Measurements from ENCODE around the gene KMT2B. TPM values are rescaled to one million over a fixed set of nuclear protein-coding genes. Genes with fewer than 3 reads are reported as not detected.
"Not testable (repeated sequence)": the region's sequence is repeated elsewhere in the genome, so short reads cannot be mapped to it uniquely, and the experiment has no call there.

Gene KMT2B
- total RNA-seq, 2 experiments from 2014 or later: 62.0 to 65.8 TPM

DNA sequence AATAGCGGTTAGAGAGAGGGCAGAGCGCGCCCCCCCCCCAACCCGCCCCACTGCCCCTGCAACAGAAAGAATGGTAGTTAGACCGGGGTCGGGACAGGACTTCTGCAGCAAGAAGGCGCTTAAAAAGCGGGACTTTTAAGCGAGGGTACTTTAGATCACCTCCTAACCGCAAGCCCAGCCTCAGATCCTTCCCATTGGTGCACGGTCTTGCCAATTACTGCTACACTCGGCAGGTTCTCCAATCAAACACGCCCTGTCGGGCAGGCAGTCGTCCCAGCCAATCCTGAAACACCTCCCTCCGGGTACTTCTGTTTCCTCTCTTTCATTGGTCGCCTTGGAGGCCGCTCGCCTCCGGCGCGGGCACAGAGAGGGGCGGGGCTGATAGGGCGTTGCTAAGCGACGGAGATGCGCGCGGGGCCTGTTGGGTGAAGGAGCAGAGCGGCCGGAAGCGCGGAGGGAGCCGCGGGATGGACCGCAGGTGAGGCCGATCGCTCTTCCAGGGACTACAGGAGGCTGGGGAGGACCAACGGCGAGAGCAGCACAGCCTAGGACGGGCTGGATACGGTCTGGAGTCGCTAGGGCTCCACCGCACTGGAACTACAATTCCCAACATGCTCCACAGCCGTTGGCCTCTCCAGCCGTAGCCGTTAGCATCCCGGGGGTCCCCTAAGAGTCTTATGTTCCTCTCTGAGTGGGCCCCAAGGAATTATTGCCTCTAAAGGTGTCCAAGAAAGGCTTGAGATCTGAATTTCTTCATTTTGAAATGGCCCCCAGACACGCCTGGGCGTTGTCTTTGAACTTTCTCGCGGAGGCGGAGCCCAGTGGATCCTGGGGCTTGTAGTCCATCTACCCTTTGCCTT lies 40.2 kb downstream of the KMT2B start, which contains the start of gene PROSER3:
Gene PROSER3, plus strand, starts transcription at position 428 of the 860 bp plus-strand sequence. Its CDS starts 40 bp downstream, at position 468.
- Mint-ChIP-seq H3K4me1 (ENCODE audit: low read depth) (peaks cover 20% of the 10 kb centered on the region), H3K27me3 (ENCODE audit: low read depth) (peaks cover 8% of the 10 kb centered on the region), H3K4me3 (peak within 1 kb of the TSS; percentile 90), H3K9me3 (no peaks in the 10 kb centered on the region), H3K36me3 (ENCODE audit: low read depth) (peaks cover 27% of the 10 kb centered on the region), H3K27ac (peak within 1 kb of the TSS; percentile 92)
- intact Hi-C loops (cut with micrococcal nuclease): loop anchor here (1.0 to 2.0 kb wide), 7 partner anchors 10 to 297 kb away; partner anchors contain the start of genes ALKBH6, ARHGAP33, LIN37 and THAP8
- CTCF ChIA-PET: interaction anchor here (1.1 to 1.3 kb wide), 2 partner anchors 10 to 16 kb away, joined by 4 read pairs; partner anchors contain the start of genes IGFLR1 and LIN37
- DNase-seq: peak; percentile 99

DNA sequence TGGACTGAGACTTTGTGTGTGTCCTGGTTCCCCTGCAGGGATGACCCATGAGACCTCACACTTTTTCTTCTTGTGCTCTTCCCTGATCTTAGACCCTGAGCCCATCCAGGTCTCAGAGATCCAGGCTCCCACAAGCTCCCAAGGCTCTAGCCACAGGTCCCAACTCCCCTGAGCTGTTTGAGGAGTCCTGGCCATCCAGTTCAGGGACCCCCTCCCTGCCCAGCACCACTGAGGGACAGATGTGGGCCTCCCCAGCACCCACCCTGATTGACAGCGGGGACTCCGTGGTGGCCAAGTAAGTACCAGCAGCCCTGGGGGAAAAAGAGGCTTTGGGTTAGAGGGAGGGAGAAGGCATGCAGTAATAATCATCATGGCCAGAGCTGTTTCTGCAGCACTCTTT lies 41.9 kb downstream of the KMT2B start:
- CTCF ChIA-PET: no interaction called here
- H3K9me3 Mint-ChIP-seq: no peaks in the 10 kb centered on the region
- H3K4me3 Mint-ChIP-seq: peak overlapping the region; percentile 90
- H3K27me3 Mint-ChIP-seq (ENCODE audit: low read depth): peaks cover 8% of the 10 kb centered on the region
- H3K36me3 Mint-ChIP-seq (ENCODE audit: low read depth): peaks cover 21% of the 10 kb centered on the region
- intact Hi-C loops (cut with micrococcal nuclease): no loop called here
- DNase-seq: no peak
- H3K4me1 Mint-ChIP-seq (ENCODE audit: low read depth): peaks cover 20% of the 10 kb centered on the region
- H3K27ac Mint-ChIP-seq: no peak overlapping the region

DNA sequence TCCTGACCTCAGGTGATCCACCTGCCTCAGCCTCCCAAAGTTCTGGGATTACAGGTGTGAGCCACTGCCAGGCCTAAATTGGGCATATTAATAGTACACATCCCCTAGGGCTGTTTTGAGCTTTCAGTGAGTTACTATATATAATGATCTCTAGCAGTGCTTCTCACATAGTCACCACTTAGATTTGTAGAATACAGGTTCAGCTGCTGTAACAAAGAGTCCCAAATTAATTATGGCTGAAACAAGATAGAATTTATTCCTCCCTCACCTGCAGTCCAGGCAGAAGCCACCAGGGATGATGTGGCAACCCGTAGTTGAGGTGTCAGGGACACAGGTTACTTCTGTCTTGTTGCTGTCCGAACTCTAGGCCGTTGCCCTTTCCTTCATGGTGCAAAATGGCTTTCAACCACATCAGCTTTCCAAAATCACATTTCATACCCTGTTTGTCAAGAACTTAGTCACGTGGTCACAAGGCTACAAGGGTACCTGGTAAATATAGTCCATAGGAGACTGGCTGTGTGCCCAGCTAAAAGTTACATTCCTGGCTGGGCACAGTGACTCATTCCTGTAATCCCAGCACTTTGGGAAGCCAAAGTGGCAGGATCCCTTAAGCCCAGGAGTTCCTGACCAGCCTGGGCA lies 43.0 kb downstream of the KMT2B start:
- H3K36me3 Mint-ChIP-seq (ENCODE audit: low read depth): peaks cover 23% of the 10 kb centered on the region
- no peak for DNase-seq
- intact Hi-C loops (cut with micrococcal nuclease): no loop called here
- H3K4me3 Mint-ChIP-seq: no peak overlapping the region
- no peak overlapping the region for H3K27ac Mint-ChIP-seq
- peaks cover 19% of the 10 kb centered on the region for H3K4me1 Mint-ChIP-seq (ENCODE audit: low read depth)
- H3K9me3 Mint-ChIP-seq: no peaks in the 10 kb centered on the region
- CTCF ChIA-PET: no interaction called here
- H3K27me3 Mint-ChIP-seq (ENCODE audit: low read depth): peaks cover 8% of the 10 kb centered on the region

DNA sequence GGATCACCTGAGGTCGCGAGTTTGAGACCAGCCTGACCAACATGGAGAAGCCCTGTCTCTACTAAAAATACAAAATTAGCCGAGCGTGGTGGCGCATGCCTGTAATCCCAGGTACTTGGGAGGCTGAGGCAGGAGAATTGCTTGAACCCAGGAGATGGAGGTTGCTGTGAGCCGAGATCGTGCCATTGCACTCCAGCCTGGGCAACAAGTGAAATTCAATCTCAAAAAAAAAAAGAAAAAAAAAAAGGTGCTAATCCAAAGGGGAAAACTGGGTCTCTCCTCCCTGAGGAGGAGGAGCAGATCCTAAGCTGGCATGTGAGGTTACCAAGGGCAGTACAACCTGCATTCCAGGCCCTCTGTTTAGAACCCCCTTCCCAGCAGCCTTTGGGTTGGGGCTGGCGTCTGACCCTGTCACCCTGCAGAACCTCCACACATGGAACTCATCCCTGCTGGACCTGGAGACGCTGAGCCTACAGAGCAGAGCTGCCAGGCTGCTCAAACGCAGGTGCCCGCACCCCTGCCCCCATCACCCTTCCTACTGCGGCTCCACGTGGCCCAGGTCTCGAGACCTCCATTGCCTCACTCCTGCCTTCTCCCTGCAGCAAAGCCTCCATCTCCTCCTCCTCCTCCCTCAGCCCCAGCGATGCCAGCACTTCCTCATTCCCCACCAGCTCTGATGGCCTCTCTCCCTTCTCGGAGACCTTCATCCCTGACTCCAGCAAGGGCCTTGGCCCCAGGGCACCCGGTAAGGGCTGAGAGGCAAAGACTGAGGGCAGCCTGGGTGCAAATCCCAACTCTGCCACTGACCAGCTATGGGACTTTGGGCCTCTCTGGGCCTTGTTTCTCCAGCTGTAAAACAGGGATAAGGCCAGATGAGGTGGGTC lies 46.9 kb downstream of the KMT2B start:
- Mint-ChIP-seq H3K4me1 (ENCODE audit: low read depth) (peaks cover 1% of the 10 kb centered on the region), H3K4me3 (no peak overlapping the region), H3K27ac (no peak overlapping the region), H3K27me3 (ENCODE audit: low read depth) (no peaks in the 10 kb centered on the region), H3K36me3 (ENCODE audit: low read depth) (peaks cover 28% of the 10 kb centered on the region), H3K9me3 (no peaks in the 10 kb centered on the region)
- intact Hi-C loops (cut with micrococcal nuclease): no loop called here
- no peak for DNase-seq
- CTCF ChIA-PET: interaction anchor here (1.0 kb wide), 1 partner anchor 55 kb away, joined by 4 read pairs; no protein-coding TSS in a partner anchor

DNA sequence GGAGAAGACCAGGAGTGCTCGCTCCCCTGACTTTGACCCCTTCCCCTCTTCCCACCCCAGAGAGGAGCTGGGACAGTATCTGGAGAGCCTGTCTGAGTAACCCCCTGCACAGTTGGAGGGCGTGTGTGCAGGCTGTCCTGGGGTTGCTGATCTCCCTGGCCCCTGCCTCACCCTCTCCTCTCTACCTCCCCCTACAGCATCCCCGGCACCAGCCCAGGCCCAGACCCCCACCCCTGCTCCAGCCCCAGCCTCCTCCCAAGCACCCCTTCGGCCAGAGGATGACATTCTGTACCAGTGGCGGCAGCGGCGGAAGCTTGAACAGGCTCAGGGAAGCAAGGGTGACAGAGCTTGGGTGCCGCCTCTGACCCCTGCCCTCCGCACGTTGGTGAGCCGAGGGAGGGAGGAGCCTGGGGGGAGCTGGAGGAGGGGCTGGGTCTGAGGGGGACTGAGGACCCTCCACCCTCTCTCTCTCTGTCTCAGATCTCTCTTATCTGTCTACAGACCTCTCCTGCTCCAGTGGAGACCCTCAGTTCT lies 48.8 kb downstream of the KMT2B start:
- Mint-ChIP-seq H3K9me3 (no peaks in the 10 kb centered on the region), H3K27me3 (ENCODE audit: low read depth) (no peaks in the 10 kb centered on the region)

DNA sequence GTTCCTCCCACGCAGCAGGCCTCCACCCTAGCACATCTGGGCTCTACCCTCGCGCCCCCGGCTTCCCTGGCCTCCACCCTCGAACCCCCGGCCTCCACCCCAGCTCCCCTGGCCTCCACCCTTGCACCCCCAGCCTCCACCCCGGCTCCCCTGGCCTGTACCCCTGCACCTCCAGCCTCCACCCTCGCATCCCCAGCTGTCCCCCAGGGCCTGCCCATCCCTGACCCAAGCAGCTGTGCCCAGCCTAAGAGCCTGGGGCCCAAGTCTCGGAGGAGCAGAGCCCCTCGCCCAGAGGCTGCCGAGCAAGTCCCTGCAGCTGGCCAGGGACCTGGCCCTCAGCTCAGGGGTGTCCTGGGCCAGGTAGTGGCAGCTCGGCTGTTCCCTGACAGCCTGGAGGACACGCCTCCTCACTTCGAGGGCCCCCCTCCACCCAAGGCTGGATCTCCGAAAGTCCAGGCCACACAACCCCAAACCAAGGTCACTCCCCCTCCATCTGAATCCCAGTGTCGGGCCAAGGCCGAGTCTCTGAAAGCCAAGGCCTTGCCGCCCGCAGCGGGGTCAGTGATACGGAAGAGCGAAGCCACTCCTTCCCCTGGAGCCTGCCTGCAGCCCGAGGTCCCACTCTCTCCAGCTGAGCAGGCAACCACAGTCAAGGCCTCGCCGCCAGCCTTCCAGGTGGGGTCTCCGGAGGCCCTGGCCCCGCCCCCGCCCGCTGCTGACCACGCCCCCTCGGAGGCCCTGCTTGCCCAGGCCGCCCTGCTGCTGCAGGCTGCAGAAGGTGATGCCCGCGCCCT lies 49.7 kb downstream of the KMT2B start:
- Mint-ChIP-seq H3K4me1 (ENCODE audit: low read depth) (no peaks in the 10 kb centered on the region), H3K27me3 (ENCODE audit: low read depth) (no peaks in the 10 kb centered on the region), H3K9me3 (no peaks in the 10 kb centered on the region), H3K36me3 (ENCODE audit: low read depth) (peaks cover 20% of the 10 kb centered on the region), H3K4me3 (no peak overlapping the region), H3K27ac (no peak overlapping the region)
- CTCF ChIA-PET: no interaction called here
- intact Hi-C loops (cut with micrococcal nuclease): no loop called here
- DNase-seq: no peak

More for the DNA sequence above, 48.8 kb downstream of the KMT2B start:
- peaks cover 26% of the 10 kb centered on the region for H3K36me3 Mint-ChIP-seq (ENCODE audit: low read depth)
- no peak overlapping the region for H3K27ac Mint-ChIP-seq
- no peak for DNase-seq
- H3K4me1 Mint-ChIP-seq (ENCODE audit: low read depth): no peaks in the 10 kb centered on the region
- H3K4me3 Mint-ChIP-seq: no peak overlapping the region
- intact Hi-C loops (cut with micrococcal nuclease): no loop called here
- CTCF ChIA-PET: no interaction called here

DNA sequence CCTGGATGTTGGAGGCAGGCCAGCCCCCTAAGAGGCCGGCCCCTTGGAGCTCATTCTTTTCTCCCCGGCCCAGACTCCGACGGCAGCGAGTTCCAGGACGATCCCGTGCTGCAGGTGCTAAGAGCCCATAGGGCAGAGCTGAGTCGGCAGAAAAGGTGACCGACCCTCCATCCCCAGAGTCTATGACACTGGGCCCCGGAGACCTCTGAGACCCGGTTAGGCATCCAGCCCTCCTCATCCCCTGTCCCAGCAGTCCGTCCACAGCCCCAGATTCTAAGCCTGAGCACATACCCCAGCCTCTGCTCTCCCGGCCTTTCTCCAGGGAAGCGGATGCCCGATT lies 50.2 kb downstream of the KMT2B start:
- H3K27me3 Mint-ChIP-seq (ENCODE audit: low read depth): no peaks in the 10 kb centered on the region

DNA sequence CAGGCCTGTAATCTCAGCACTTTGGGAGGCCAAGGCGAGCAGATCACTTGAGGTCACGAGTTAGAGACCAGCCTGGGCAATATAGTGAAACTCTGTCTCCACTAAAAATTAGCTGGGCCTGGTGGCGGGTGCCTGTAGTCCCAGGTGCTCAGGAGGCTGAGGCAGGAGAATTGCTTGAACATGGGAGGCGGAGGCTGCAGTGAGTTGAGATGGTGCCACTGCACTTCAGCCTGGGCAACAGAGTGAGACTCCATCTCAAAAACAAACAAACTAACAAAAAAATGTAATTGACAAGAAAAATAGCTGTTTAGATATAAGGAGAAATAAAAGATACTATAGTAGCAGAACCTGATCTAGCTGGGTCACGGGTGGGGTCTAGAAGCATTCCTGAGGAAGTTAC lies 54.6 kb downstream of the KMT2B start:
- DNase-seq; H3K9me3 Mint-ChIP-seq; intact Hi-C loops (cut with micrococcal nuclease); H3K4me3 Mint-ChIP-seq; H3K27ac Mint-ChIP-seq; H3K27me3 Mint-ChIP-seq (ENCODE audit: low read depth): not testable (repeated sequence)
- Mint-ChIP-seq H3K4me1 (ENCODE audit: low read depth) (peaks cover 18% of the 10 kb centered on the region), H3K36me3 (ENCODE audit: low read depth) (peaks cover 11% of the 10 kb centered on the region)
- CTCF ChIA-PET: interaction anchor here (0.9 to 1.4 kb wide), 2 partner anchors 21 to 78 kb away, joined by 3 read pairs; no protein-coding TSS in a partner anchor

More for the DNA sequence above, 50.2 kb downstream of the KMT2B start:
- intact Hi-C loops (cut with micrococcal nuclease): no loop called here
- no peak overlapping the region for H3K4me3 Mint-ChIP-seq
- no peak for DNase-seq
- no peak overlapping the region for H3K27ac Mint-ChIP-seq
- H3K4me1 Mint-ChIP-seq (ENCODE audit: low read depth): no peaks in the 10 kb centered on the region
- CTCF ChIA-PET: no interaction called here
- H3K36me3 Mint-ChIP-seq (ENCODE audit: low read depth): peaks cover 20% of the 10 kb centered on the region
- H3K9me3 Mint-ChIP-seq: no peaks in the 10 kb centered on the region

DNA sequence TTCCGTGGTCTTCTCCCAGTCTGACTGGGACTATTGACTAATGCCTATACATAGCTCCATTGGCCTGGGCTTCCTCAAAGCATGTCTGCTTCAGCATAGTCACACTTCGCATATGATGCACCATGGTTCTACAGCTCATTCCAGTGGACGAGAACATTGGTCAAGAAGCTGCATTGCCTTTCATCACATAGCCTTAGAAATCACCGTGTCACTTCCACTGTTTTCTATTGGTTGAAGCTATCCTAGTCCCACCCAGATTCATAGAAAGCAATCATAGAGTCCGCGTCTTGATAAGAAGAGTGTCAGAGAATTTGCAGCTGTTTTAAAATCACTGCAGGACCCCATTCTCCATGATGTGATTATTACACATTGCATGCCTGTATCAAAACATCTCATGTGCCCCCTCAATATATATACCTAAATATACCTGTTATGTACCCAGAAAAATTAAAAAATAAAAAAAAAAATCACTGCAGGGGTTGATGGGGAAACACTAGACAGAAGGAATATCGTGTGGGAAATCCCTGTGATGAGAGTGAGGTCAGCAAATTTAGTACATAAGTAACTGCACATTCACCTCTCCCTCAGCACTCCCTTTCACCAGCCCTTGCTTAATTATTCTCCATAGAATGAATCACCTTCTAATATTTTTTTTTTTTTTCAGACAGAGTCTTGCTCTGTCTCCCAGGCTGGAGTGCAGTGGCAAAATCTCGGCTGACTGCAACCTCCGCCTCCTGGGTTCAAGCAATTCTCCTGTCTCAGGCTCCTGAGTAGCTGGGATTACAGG lies 55.4 kb downstream of the KMT2B start:
- intact Hi-C loops (cut with micrococcal nuclease): no loop called here
- Mint-ChIP-seq H3K9me3 (no peaks in the 10 kb centered on the region), H3K4me3 (no peak overlapping the region), H3K27me3 (ENCODE audit: low read depth) (no peaks in the 10 kb centered on the region), H3K4me1 (ENCODE audit: low read depth) (peaks cover 18% of the 10 kb centered on the region), H3K27ac (no peak overlapping the region), H3K36me3 (ENCODE audit: low read depth) (peaks cover 10% of the 10 kb centered on the region)
- no peak for DNase-seq
- CTCF ChIA-PET: interaction anchor here (0.9 to 1.4 kb wide), 2 partner anchors 22 to 79 kb away, joined by 3 read pairs; no protein-coding TSS in a partner anchor

DNA sequence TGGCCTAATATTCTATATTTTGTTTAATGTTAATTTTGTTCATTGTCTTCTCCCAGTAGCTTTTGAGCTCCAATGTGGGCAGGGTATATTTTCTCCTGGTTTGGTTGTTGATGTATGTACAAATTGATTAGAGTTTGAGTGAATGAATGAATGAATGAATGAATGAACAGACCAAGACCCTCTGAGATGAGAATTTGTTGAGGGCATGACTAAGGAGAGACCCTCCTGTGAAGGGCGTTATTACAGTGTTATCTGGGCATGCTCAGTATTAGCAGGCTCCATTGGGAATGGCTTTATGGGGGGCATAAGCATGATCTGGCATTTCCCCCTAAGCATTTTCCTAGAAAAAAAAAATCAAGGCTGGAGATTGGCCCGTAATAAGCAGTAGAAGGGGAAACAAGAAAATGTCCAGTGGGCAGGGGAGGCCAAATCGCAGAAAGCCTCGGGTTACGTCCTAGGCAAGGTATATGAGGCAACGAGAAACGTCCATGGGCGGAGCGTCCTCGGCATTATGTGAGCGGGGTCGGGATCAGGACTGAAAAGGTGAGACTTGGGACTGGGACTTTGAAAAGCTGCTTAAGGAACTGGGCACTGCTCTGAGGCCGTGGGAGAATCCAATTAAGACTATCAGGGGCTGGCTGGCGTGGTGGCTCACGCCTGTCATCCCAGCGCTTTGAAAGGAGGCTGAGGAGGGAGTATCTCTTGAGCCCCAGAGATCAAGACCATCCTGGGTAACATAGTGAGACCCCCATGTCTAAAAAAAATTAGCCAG lies 56.7 kb downstream of the KMT2B start:
- intact Hi-C loops (cut with micrococcal nuclease): loop anchor here (1.0 to 5.0 kb wide), 9 partner anchors 16 to 280 kb away; partner anchors contain the start of genes ETV2, LIN37, NFKBID and PROSER3
- peaks cover 18% of the 10 kb centered on the region for H3K4me1 Mint-ChIP-seq (ENCODE audit: low read depth)
- CTCF ChIA-PET: no interaction called here
- H3K4me3 Mint-ChIP-seq: peak overlapping the region; percentile 78
- H3K9me3 Mint-ChIP-seq: no peaks in the 10 kb centered on the region
- peaks cover 2% of the 10 kb centered on the region for H3K36me3 Mint-ChIP-seq (ENCODE audit: low read depth)
- no peak overlapping the region for H3K27ac Mint-ChIP-seq
- H3K27me3 Mint-ChIP-seq (ENCODE audit: low read depth): no peaks in the 10 kb centered on the region
- no peak for DNase-seq

Data from activated naive CD4-positive, alpha-beta T cell treated with anti-CD3 and anti-CD28 coated beads for 36 hours (primary cell).